GM23248 (cell line): Measurements from ENCODE around the gene WDR59. TPM values are rescaled to one million over a fixed set of nuclear protein-coding genes. Genes with fewer than 3 reads are reported as not detected.

Experiments
- DNase-seq: peaks from one replicate; pipeline ENCODE4 v3.0.0-alpha.2; 2015
- H2AFZ ChIP-seq: fragments of 200-600 bp; sonication (generic); 2 replicates; pipeline ENCODE4 v1.6.1; 2016; ENCODE audit warnings: antibody characterized with exemption
- H3F3A ChIP-seq: fragments of 200-600 bp; sonication (generic); 2 replicates; pipeline ENCODE4 v1.6.1; 2016; ENCODE audit warnings: mild to moderate bottlenecking, antibody characterized with exemption, mixed run types; ENCODE audit not compliant: insufficient read depth
- H3K27ac ChIP-seq: fragments of 200-600 bp; sonication (generic); 2 replicates; pipeline ENCODE4 v1.5.1; 2016; ENCODE audit warnings: mild to moderate bottlenecking
- H3K27me3 ChIP-seq: fragments of 200-600 bp; sonication (generic); replicated peaks from 2 replicates; pipeline ENCODE4 v1.6.1; 2016; ENCODE audit warnings: mild to moderate bottlenecking; ENCODE audit not compliant: insufficient read depth
- H3K36me3 ChIP-seq: fragments of 200-600 bp; sonication (generic); 2 replicates; pipeline ENCODE4 v1.6.1; 2016; ENCODE audit warnings: low read depth, mild to moderate bottlenecking
- H3K4me1 ChIP-seq: fragments of 200-600 bp; sonication (generic); 2 replicates; pipeline ENCODE4 v1.6.1; 2016; ENCODE audit warnings: mild to moderate bottlenecking; ENCODE audit not compliant: insufficient read depth
- H3K4me2 ChIP-seq: fragments of 200-600 bp; sonication (generic); one replicate; pipeline ENCODE4 v1.6.1; 2016; ENCODE audit warnings: mild to moderate bottlenecking; ENCODE audit not compliant: unreplicated experiment
- H3K4me3 ChIP-seq: fragments of 200-600 bp; sonication (generic); 2 replicates; pipeline ENCODE4 v1.5.1; 2016; ENCODE audit warnings: mild to moderate bottlenecking
- H3K79me2 ChIP-seq: fragments of 200-600 bp; sonication (generic); 2 replicates; pipeline ENCODE4 v1.6.1; 2016; ENCODE audit warnings: mild to moderate bottlenecking; ENCODE audit not compliant: insufficient read depth
- H3K9ac ChIP-seq: fragments of 200-600 bp; sonication (generic); 2 replicates; pipeline ENCODE4 v1.6.1; 2016; ENCODE audit warnings: mild to moderate bottlenecking
- H3K9me2 ChIP-seq: fragments of 200-600 bp; sonication (generic); 2 replicates; pipeline ENCODE4 v1.6.1; 2016; ENCODE audit warnings: mixed run types, mild to moderate bottlenecking, moderate library complexity; ENCODE audit not compliant: insufficient read depth
- H3K9me3 ChIP-seq: fragments of 200-600 bp; sonication (generic); one replicate; pipeline ENCODE4 v1.6.1; 2017; ENCODE audit warnings: low read depth
- H4K20me1 ChIP-seq: fragments of 200-600 bp; sonication (generic); 2 replicates; pipeline ENCODE4 v1.6.0; 2016; ENCODE audit not compliant: insufficient read depth
- EZH2 ChIP-seq: fragments of 200-600 bp; sonication (generic); IDR thresholded peaks from 2 replicates; pipeline ENCODE4 v1.6.1; 2018; ENCODE audit warnings: antibody characterized with exemption, mild to moderate bottlenecking; ENCODE audit not compliant: insufficient read depth, poor library complexity, severe bottlenecking
- EZH2phosphoT487 ChIP-seq: fragments of 200-600 bp; sonication (generic); IDR thresholded peaks from 2 replicates; pipeline ENCODE4 v1.6.1; 2018; ENCODE audit warnings: antibody characterized with exemption, moderate library complexity, mild to moderate bottlenecking, low read depth; ENCODE audit not compliant: insufficient read depth
- WGBS, 2 experiments: methylation state at CpG; one replicate each; pipeline ENCODE4 v1.1.6; 2015 to 2017; ENCODE audit warnings: low lambda C conversion rate in 2 of 2, low coverage in 1 of 2; ENCODE audit errors: missing lambda C conversion rate in 2 of 2; 5-methylcytosine and 5-hydroxymethylcytosine counted together
- in situ Hi-C: fragments of 300-500 bp; cut with MboI; formaldehyde crosslinking; loops from 2 replicates; pipeline ENCODE4 v1.15.0; 2020
- polyA plus RNA-seq: library from polyadenylated mRNA; unstranded; fragments of >200 nt; fragmentation: Nextera tagmentation; extraction: Ambion mirVana; gene quantifications from 2 replicates; pipeline ENCODE4 v1.2.1, GENCODE V29; 2016
- total RNA-seq: library from RNA; depleted of rRNA; stranded (reverse); fragments of >200 nt; shearing (Covaris generic); gene quantifications from 2 replicates; pipeline ENCODE4 v1.2.3, GENCODE V29; 2014; rRNA removed

WDR59 gene, protein sequence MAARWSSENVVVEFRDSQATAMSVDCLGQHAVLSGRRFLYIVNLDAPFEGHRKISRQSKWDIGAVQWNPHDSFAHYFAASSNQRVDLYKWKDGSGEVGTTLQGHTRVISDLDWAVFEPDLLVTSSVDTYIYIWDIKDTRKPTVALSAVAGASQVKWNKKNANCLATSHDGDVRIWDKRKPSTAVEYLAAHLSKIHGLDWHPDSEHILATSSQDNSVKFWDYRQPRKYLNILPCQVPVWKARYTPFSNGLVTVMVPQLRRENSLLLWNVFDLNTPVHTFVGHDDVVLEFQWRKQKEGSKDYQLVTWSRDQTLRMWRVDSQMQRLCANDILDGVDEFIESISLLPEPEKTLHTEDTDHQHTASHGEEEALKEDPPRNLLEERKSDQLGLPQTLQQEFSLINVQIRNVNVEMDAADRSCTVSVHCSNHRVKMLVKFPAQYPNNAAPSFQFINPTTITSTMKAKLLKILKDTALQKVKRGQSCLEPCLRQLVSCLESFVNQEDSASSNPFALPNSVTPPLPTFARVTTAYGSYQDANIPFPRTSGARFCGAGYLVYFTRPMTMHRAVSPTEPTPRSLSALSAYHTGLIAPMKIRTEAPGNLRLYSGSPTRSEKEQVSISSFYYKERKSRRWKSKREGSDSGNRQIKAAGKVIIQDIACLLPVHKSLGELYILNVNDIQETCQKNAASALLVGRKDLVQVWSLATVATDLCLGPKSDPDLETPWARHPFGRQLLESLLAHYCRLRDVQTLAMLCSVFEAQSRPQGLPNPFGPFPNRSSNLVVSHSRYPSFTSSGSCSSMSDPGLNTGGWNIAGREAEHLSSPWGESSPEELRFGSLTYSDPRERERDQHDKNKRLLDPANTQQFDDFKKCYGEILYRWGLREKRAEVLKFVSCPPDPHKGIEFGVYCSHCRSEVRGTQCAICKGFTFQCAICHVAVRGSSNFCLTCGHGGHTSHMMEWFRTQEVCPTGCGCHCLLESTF
- 7.5 and 8.3 TPM in 2 replicates for total RNA-seq
- polyA plus RNA-seq = 11.4 and 15.2 TPM in 2 replicates

- Histone ChIP-seq H2AFZ (peak within 1 kb of the TSS; percentile 91), H3F3A (no peaks in the 10 kb centered on the region), H3K79me2 (peaks cover 27% of the 10 kb centered on the region), H3K27ac (peak within 1 kb of the TSS; percentile 11; the same call in 1 of the 2 replicates), H3K4me2 (peak within 1 kb of the TSS; percentile 83), H3K4me1 (no peaks in the 10 kb centered on the region), H3K9ac (peak within 1 kb of the TSS; percentile 94), H4K20me1 (no peaks in the 10 kb centered on the region), H3K36me3 (no peaks in the 10 kb centered on the region), H3K9me3 (no peaks in the 10 kb centered on the region), H3K27me3 (no peaks in the 10 kb centered on the region), H3K4me3 (peak within 1 kb of the TSS; percentile 98), H3K9me2 (no peaks in the 10 kb centered on the region)
- in situ Hi-C loops = no loop called here
- TF ChIP-seq EZH2 = no peak
- no peak for TF ChIP-seq EZH2phosphoT487
- 1 to 3% methylated on average over 33 to 63 of the region's 68 CpGs for WGBS, 2 experiments
- DNase-seq = peak; percentile 100
These were observed at the start of gene WDR59 for GRCh38 chr16:74984529-74985296. WDR59 (minus strand) TSS chr16:74985123; CDS start chr16:74985017, 106 bp downstream.

DNA sequence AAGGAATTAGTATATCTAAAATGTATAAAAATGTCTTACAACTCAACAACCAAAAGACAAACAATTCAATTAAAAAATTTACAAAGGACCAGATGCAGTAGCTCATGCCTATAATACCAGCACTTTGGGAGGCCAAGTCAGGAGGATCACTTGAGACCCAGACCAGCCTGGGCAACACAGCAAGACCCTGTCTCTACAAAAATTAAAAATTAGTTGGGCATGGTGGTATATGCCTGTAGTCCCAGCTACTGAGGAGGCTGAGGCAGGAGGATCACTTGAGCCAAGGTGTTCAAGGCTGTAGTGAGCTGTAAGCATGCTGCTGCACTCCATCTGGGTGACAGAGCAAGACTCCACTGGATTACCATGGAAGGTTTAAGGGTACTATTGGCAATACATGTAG, 47.7 kb upstream of the WDR59 start:
- H3K4me3 ChIP-seq = no peak overlapping the region
- TF ChIP-seq EZH2phosphoT487 (no peak), EZH2 (no peak)
- peaks cover 20% of the 10 kb centered on the region for H3K4me1 ChIP-seq
- peaks cover 87% of the 10 kb centered on the region for H3K79me2 ChIP-seq
- no peak for DNase-seq
- no peak overlapping the region for H3K4me2 ChIP-seq
- H3K36me3 ChIP-seq = no peaks in the 10 kb centered on the region
- H3K9ac ChIP-seq = no peak overlapping the region
- no peaks in the 10 kb centered on the region for H3K27me3 ChIP-seq
- H3K9me3 ChIP-seq = no peaks in the 10 kb centered on the region
- H3K27ac ChIP-seq = no peak overlapping the region
- peaks cover 19% of the 10 kb centered on the region for H3F3A ChIP-seq
- H3K9me2 ChIP-seq = no peaks in the 10 kb centered on the region
- no peak overlapping the region for H2AFZ ChIP-seq
- in situ Hi-C loops = no loop called here
- 0 out of 2 replicates have a peak, but pooled peaks cover 3% of the 10 kb centered on the region for H4K20me1 ChIP-seq

DNA sequence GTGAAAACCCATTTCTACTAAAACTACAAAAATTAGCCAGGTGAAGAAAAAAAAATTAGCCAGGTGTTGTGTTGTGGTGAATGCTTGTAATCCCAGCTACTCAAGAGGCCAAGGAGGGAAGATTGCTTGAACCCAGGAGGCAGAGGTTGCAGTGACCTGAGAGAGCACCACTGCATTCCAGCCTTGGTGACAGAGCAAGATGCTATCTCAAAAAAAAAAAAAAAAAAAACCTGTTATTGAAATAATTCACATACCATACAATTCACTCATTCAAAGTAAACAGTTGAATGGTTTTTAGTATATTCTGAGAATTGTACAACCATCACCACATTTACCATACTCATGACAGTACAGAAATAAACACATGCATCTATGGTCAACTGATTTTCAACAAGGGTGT, 44.9 kb upstream of the WDR59 start:
- H3K79me2 ChIP-seq = peaks cover 78% of the 10 kb centered on the region

More for the DNA sequence above, 44.9 kb upstream of the WDR59 start:
- no peaks in the 10 kb centered on the region for H3K9me3 ChIP-seq
- H3K9ac ChIP-seq = no peak overlapping the region
- H3K4me1 ChIP-seq = peaks cover 38% of the 10 kb centered on the region
- no peak overlapping the region; the same call in 1 of the 2 replicates for H3K4me3 ChIP-seq
- H3F3A ChIP-seq = peaks cover 32% of the 10 kb centered on the region
- H4K20me1 ChIP-seq = no peaks in the 10 kb centered on the region
- peak; percentile 64 for DNase-seq
- no peak overlapping the region for H2AFZ ChIP-seq
- H3K36me3 ChIP-seq = no peaks in the 10 kb centered on the region
- in situ Hi-C loops = no loop called here
- TF ChIP-seq EZH2 = no peak
- TF ChIP-seq EZH2phosphoT487 = 0 out of 2 replicates have a peak, but pooled peaks have one; percentile 41
- peak overlapping the region; percentile 60 for H3K27ac ChIP-seq
- no peaks in the 10 kb centered on the region for H3K27me3 ChIP-seq
- H3K9me2 ChIP-seq = no peaks in the 10 kb centered on the region
- H3K4me2 ChIP-seq = peak overlapping the region; percentile 55
